DMS79 treated with DMSO at 0.1 percent for 48 hours (cell line): Measurements from ENCODE around the gene STK36.

Source experiments
- DNase-seq: peaks from one replicate; lab custom pipeline; 2025; lab: John Stamatoyannopoulos, UW

The STK36 gene

DNA sequence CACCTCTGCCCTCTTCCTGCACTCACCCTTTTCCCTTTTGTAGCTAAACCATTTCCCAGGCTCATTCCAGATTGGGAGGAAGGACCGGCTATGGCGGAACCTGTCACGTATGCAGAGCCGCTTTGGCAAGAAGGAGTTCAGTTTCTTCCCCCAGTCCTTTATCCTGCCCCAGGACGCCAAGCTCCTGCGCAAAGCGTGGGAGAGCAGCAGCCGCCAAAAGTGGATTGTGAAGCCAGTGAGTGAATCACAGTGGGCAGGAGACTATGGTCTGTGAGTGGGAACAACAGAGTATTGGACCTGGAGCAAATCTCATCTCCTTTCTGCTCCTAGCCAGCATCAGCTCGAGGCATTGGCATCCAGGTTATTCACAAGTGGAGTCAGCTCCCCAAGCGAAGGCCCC, 75.1 kb downstream of the STK36 start:
- no peak for DNase-seq

DNA sequence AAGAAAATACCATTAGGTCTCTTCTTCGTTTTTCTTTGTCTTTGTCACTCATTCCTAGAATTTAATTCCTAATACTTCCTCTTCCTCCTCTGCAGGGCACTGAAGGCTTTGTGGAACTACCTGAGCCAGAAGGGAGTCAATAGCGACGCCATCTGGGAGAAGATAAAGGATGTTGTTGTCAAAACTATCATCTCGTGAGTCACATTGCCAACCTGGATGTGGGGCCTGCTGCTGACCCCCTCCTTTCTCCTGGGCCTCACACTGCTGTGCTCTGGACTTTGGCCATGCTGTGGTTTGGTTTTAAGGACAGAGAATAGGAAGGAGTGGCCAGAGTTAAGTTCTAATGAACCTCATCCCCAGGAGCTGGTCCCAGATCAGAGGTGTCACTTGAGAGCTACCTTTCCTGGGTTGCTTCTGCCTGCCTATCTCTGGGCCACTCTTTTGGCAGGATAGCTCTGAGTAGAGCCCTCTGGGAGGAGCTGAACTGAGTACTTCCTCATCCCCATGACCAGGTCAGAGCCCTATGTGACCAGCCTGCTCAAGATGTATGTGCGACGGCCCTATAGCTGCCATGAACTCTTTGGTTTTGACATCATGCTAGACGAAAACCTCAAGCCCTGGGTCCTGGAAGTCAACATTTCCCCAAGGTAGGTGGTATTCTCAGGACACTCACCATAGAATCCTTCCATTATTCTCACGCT, 77.0 kb downstream of the STK36 start:
- no peak for DNase-seq
